ENCODE results near the gene RNF44.
"Not testable (repeated sequence)": the region's sequence is repeated elsewhere in the genome, so short reads cannot be mapped to it uniquely, and the experiment has no call there.

Gene RNF44

DNA sequence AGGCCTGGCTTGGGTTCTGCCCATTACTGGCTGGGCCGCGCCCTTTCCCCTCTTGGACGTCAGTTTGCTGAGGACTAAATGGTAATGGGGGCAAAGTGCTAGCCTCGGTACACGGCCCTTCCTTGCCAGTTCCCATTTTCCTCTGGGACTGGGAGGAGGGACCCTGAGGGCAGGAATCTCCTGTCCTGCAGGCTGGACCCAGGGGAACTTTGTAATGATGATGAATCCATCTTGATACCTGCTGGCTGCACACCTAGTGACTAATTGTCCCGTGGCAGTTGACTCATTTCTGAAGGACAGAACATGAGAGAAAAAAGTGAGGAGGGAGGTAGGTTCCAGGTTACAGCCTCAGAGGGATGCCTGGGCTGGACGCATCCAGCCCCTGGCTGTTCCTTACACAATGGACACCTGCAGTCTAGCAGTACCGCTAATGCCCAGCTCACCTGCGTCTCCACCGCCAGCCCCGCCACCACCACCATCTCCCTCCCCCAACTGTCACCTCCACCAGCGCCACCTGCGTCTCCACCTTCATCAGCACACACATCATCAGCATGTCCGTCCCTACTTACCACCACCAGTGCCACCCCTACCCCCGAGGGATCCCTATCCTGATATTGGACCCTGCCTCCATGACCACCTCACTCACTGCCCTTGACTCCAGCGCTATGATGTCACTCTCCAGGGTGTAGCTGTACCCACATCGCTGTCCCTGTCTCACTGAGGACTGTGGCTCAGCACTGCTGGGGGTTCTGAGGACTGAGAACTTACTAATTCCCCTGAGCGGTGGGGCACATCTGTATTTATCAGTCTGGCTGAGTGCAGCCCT is 16.3 kb upstream of the RNF44 start:
- no peak for TF ChIP-seq CTCF (IDR thresholded peaks at IDR 0.05; ENCODE audit: low read length, missing control alignments)
- H3K4me3 ChIP-seq (replicated peaks; ENCODE audit: low read depth, low read length) = no peak overlapping the region
- no peak for DNase-seq (ENCODE audit: low read depth)

DNA sequence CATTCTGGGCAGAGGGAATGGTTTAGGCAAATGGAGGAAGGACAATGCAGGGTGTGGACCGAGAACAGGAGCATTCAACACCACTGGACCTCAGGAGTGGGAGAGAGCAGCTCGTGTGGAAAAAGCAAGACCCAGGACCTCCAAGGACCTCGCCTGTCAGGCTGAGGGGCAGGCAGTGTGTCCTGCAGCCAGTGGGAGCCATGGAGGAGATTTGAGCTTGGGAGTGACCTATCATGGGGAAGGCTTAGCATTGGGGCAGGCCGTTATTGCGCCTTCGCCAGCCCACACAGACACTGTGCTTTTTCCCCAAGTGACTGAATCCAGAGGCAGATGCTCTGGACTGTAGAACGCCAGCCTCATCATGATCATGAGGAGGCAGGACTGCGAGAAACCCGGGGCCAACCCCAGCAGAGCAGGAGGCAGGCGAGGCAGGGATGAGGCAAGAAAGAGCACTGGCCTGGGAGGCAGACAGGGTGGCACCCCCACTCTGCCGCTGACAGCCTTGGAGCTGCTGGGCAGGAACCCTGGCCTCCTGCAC is 15.2 kb upstream of the RNF44 start:
- H3K4me3 ChIP-seq (replicated peaks; ENCODE audit: low read depth, low read length) = no peak overlapping the region
- no peak for TF ChIP-seq CTCF (IDR thresholded peaks at IDR 0.05; ENCODE audit: low read length, missing control alignments)
- no peak for DNase-seq (ENCODE audit: low read depth)

DNA sequence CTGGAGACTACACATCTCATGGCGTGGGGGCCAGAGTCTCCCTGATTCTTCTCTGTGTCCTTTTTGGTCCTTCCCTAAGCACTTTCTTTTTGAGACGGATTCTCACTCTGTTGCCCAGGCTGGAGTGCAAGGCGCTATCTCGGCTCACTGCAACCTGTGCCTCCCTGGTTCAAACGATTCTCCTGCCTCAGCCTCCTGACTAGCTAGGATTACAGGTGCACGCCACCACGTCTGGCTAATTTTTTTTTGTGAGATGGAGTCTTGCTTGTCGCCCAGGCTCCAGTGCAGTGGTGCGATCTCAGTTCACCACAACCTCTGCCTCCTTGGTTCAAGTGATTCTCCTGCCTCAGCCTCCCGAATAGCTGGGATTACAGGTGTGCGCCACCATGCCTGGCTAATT is 13.7 kb upstream of the RNF44 start:
- not testable (repeated sequence) for H3K4me3 ChIP-seq (replicated peaks; ENCODE audit: low read depth, low read length); DNase-seq (ENCODE audit: low read depth)

GRCh38 chr5:176550275-176550831 is 13.2 kb upstream of the RNF44 start:
- TF ChIP-seq CTCF (IDR thresholded peaks at IDR 0.05; ENCODE audit: low read length, missing control alignments) = no peak
- DNase-seq (ENCODE audit: low read depth) = no peak
- no peak overlapping the region for H3K4me3 ChIP-seq (replicated peaks; ENCODE audit: low read depth, low read length)

GRCh38 chr5:176549871-176550270 is 12.7 kb upstream of the RNF44 start:
- DNase-seq (ENCODE audit: low read depth) = no peak
- no peak for TF ChIP-seq CTCF (IDR thresholded peaks at IDR 0.05; ENCODE audit: low read length, missing control alignments)
- no peak overlapping the region for H3K4me3 ChIP-seq (replicated peaks; ENCODE audit: low read depth, low read length)

GRCh38 chr5:176548967-176549444 is 11.8 kb upstream of the RNF44 start, which contains the start of gene CDHR2:
TSS of gene CDHR2 (plus strand) at chr5:176549342. CDS start at chr5:176565353, 16,011 bp downstream.
- H3K4me3 ChIP-seq (replicated peaks; ENCODE audit: low read depth, low read length) = no peak within 1 kb of the TSS
- no peak for DNase-seq (ENCODE audit: low read depth)
- no peak for TF ChIP-seq CTCF (IDR thresholded peaks at IDR 0.05; ENCODE audit: low read length, missing control alignments)

- DNase-seq (ENCODE audit: low read depth) = no peak
- no peak overlapping the region for H3K4me3 ChIP-seq (replicated peaks; ENCODE audit: low read depth, low read length)
- TF ChIP-seq CTCF (IDR thresholded peaks at IDR 0.05; ENCODE audit: low read length, missing control alignments) = no peak
Observed at GRCh38 chr5:176547802-176548201, 10.6 kb upstream of the RNF44 start.

All from fibroblast of pulmonary artery (primary cell).